GM19351 (cell line): ENCODE data around the gene DAZAP1.
"Not testable (repeated sequence)": the region's sequence is repeated elsewhere in the genome, so short reads cannot be mapped to it uniquely, and the experiment has no call there.

Experiments used
- ATAC-seq: cut with Tn5 transposase; IDR thresholded peaks from one replicate; pipeline ENCODE4 v1.9.1; 2021; ENCODE audit warnings: mild to moderate bottlenecking, moderate library complexity; ENCODE audit not compliant: unreplicated experiment

Gene DAZAP1

GRCh38 chr19:1439525-1440417 is 32.4 kb downstream of the DAZAP1 start:
- ATAC-seq, result not testable (repeated sequence)

- no peak for ATAC-seq
Measured at GRCh38 chr19:1440418-1440801, 33.0 kb downstream of the DAZAP1 start.

- no peak for ATAC-seq
Measured at GRCh38 chr19:1441022-1441426, 33.6 kb downstream of the DAZAP1 start.

- ATAC-seq, result no peak
Measured at GRCh38 chr19:1441677-1442438, 34.5 kb downstream of the DAZAP1 start.

GRCh38 chr19:1445185-1445931 is 38.0 kb downstream of the DAZAP1 start:
- no peak for ATAC-seq

- no peak for ATAC-seq
Measured at GRCh38 chr19:1445932-1446712, 38.7 kb downstream of the DAZAP1 start.

GRCh38 chr19:1446713-1447481 is 39.5 kb downstream of the DAZAP1 start:
- no peak for ATAC-seq

GRCh38 chr19:1447504-1447903 is 40.1 kb downstream of the DAZAP1 start:
- ATAC-seq, result no peak

- no peak for ATAC-seq
Measured at GRCh38 chr19:1447944-1448343, 40.6 kb downstream of the DAZAP1 start.

- no peak for ATAC-seq
Measured at GRCh38 chr19:1449467-1450442, 42.4 kb downstream of the DAZAP1 start, which contains the start of gene APC2. Gene APC2, plus strand, starts transcription at chr19:1450121. Its CDS starts 2,881 bp downstream, at chr19:1453002.

- ATAC-seq, result no peak
Measured at GRCh38 chr19:1450735-1451731, 43.6 kb downstream of the DAZAP1 start.

- no peak for ATAC-seq
Measured at GRCh38 chr19:1451916-1452801, 44.8 kb downstream of the DAZAP1 start.

- no peak for ATAC-seq
Measured at GRCh38 chr19:1452802-1453524, 45.6 kb downstream of the DAZAP1 start.

- no peak for ATAC-seq
Measured at GRCh38 chr19:1453525-1454364, 46.4 kb downstream of the DAZAP1 start.

GRCh38 chr19:1455002-1455335 is 47.6 kb downstream of the DAZAP1 start:
- ATAC-seq, result no peak
